ENCODE results near the gene RAB6D.
"Not testable (repeated sequence)": the region's sequence is repeated elsewhere in the genome, so short reads cannot be mapped to it uniquely, and the experiment has no call there.

Gene RAB6D

DNA sequence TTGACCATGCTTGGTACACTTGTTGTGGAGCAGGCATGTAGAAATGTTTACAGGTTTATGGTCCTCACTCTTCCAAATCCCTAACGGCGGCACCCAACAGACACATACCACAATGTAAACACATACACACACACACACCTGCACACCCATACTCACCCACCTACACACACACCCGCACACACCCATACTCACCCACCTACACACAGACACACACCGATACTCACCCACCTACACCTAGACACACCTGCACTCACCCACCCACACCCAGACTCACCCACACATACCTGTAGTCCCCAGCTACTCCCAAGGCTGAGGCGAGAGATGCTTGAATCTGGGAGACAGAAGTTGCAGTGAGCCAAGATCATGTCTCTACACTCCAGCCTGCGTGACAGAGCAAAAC is 1.5 kb upstream of the RAB6D start:
- DNase-seq, result no peak

DNA sequence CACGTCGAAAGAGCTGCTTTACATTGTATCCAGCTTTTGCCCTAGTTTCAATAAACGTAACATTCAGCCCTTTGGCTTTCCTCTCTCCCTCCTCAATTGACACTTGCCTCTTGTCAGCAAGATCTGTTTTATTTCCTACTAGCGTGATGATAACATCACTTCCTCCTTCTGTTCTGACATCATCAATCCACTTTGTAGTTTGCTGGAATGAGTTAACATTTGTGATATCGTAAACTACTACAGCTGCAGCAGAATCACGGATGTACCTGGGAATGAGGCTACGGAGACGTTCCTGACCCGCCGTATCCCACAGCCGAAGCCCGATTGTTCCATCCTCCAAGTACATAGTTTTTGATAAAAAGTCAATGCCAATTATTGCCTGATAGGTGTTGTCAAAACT is 755 bp downstream of the RAB6D start:
- not testable (repeated sequence) for DNase-seq

DNA sequence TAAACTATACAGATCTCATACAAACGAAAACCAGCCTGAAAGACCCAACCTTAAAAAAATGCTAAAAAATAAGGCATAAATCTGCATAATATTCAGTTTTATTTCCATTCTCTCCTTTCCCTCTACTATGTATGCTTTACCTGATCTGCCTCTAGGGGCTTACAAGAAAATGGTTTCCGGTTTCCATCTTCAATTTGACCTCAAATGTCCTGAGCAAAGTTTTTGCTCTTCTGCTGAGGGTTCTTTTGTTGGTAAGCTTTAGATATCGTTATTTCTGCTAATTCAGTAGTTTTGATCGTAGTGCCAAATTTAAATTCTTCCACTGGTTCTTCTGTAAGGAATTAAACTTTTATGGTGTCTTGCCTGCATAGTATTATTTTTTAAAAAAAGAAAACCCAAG is 2.2 kb downstream of the RAB6D start:
- DNase-seq, result not testable (repeated sequence)

DNA sequence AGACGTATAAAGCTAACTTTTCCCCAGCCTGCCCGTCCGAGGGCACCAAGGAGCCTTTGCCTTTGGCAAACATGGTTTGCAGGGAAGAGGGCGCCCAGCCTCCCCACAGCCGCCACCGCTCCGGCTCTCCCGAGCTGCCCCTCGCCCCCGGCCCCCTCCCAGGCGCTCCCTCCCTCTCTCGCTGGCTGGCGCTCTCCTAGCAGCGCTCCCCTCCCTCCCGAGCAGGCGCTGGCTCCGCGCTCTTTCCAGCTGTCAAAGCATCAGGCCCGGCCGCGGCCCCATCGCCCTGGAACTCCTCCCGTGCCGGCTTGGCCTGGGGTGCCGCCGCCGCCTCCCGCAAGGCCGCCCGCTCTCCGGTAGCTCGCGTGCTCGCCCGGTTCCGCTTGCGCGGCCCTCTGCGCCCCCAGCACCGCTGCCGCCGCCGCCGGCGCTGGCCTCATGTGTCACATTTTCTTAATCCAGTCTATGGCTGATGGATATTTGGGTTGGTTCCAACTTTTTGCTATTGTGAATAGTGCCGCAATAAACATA is 10.7 kb downstream of the RAB6D start:
- not testable (repeated sequence) for DNase-seq

DNA sequence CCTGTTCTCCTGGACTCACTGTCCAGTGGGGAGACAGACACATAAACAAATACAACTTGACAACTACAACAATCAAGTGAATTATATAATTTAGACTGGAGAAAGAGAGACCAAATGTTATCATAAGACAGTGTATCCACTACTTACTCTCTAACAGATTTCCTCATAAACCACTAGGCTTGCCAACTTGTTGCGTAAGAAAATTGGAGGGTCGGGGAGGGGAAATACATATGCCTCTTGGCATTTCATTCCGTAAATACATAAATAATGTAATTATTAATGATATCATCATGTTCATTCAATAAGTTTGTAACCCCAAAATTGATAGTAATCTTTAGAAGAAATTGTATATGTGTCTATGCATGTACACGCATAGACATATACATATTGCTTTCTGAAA is 14.9 kb downstream of the RAB6D start:
- DNase-seq, result no peak

DNA sequence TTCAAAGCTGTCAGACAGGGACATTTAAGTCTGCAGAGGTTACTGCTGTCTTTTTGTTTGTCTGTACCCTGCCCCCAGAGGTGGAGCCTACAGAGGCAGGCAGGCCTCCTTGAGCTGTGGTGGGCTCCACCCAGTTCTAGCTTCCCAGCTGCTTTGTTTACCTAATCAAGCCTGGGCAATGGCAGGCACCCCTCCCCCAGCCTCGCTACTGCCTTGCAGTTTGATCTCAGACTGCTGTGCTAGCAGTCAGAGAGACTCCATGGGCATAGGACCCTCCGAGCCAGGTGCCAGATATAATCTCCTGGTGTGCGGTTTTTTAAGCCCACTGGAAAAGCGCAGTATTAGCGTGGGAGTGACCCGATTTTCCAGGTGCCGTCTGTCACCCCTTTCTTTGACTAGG is 16.9 kb downstream of the RAB6D start:
- not testable (repeated sequence) for DNase-seq

DNA sequence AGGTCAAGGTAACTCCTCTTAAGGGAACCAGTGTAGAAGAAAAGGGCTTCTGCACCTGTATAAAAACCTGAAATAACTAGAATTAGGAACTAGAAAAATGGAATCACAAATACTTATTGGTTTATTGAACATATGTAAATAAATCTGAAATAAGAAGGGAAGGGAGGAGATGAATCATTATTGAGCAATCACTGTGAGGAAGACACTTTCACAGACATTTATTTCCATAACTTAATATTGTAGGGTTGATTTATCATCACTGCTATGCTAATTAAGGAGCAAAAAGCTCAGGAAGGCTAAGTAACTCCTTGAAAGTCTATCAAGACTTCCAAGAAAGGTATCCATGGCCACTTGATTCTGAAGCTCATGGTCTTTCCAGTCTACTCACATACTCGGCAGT is 24.7 kb downstream of the RAB6D start:
- DNase-seq, result not testable (repeated sequence)

DNA sequence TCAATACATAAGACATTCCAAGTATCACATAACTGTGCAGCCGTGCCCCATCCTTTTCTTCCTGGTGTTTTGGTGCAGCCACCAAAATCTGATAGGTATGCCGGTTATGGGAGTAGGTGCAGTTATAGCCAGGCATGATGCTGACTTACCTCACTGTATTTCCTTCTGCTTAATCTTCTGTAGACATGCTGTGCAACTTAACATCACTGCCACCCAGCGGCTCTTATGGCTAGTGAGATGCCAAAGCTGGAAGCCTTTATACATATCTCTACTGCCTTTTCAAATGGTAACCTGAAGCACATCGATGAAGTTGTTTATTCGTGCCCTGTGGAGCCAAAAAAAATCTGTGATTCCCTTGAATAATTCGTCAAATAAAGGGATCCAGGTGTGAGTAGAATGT is 28.6 kb downstream of the RAB6D start:
- not testable (repeated sequence) for DNase-seq

DNA sequence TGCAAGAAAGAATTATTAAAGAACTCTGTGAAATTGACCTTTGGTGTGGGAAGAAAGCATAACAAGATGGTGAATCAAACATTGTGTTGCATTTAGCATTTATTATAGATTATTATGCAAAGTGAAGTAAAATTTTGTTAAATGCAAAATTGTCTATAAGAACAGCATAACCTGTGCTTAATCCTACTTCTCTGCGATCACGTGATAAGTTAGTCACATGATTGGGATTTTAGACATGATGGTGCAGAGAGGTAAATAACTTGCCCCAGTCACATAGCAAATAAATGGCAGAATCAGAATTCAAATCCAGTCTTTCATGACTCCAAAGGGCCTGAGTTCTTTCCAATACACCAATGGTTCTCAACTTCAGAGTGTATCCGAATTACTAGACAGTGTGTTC is 31.3 kb downstream of the RAB6D start:
- DNase-seq, result not testable (repeated sequence)

DNA sequence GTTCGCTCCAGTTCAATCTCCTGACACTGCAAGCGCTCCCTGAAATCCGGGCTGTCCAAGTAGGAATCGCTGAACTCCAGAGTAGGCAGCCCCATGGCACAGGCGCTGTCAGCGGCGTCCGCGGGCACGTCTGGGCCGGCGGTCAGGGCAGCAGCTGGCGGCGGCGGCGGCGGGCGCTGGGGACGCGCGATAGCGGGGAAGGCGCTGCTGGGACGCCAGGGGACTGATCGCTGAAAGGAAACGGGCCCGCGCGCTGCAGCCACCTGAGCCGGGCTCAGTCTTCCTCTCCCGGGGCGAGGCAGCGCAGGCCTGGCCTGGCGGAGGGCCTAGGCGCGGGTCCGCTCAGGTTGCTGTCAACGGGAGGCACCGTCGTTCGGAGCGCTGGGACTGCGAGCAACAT is 33.0 kb downstream of the RAB6D start:
- not testable (repeated sequence) for DNase-seq

DNA sequence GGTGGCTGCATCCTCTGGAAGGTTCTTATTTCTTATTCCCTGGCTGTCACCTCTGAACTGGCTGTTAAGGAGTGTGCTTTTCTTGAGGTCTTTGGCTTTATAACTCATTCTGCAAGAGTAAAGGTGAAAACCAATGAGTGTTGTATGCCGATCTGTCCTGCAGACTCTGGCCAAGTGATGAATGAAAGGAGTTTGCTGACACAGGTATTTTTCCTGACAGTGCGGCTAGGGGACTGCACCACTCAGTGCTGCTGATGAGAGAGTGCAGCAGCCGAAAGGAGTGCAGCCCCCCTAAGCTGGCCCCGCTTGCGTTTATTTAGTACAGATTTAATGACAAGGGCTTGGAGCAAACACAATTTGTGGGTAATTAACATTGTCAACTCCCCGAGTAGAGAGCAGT is 41.8 kb downstream of the RAB6D start:
- DNase-seq, result no peak

DNA sequence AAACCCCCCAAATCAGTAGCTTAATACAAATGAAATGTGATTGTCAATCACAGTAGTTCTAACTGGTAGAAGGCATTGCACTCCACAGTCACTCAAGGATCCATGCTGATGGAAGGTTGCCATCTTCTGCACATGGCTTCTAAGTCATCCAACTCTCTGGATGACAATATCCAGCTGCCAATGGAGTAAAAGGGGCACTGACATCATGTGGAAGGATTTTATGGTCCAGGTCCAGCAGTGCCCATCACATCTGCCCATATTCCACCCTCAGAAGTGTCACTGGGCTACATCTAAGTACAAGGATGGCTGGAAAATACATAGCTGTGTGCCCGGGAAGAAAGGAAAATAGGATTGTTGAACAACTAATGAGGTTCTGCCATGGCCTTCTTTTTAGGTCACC is 42.6 kb downstream of the RAB6D start:
- not testable (repeated sequence) for DNase-seq

DNA sequence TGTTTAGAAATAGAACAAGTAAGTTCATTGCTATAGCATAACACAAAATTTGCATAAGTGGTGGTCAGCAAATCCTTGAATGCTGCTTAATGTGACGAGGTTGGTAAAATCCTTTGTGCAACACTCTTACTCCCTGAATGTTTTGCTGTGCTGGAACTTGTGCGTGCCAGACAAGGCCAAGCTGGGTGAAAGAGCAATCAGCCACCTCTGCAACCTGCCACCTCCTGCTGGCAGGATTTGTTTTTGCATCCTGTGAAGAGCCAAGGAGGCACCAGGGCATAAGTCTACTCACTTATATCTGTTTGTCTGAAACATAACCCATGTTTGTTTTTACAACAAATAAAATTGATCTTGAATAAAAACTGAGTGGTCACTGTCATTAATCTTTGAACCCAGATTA is 53.0 kb downstream of the RAB6D start:
- not testable (repeated sequence) for DNase-seq

Data from NCI-H1436 treated with DMSO at 0.1 percent for 48 hours (cell line).